Endodermal cell (in vitro differentiated cells): ENCODE data around the gene UBC. TPM values are rescaled to one million over a fixed set of nuclear protein-coding genes. Genes with fewer than 3 reads are reported as not detected.
A peak's percentile ranks its signal among the peaks of the same experiment; 100 is the strongest.

ENCODE experiments used
- DNase-seq: peaks from one replicate; pipeline ENCODE4 v3.0.0-alpha.2; 2017
- H3K27ac ChIP-seq: 2 replicates; pipeline ENCODE4 v1.5.1; 2013; ENCODE audit warnings: mild to moderate bottlenecking, low read depth, low read length, moderate library complexity
- H3K27me3 ChIP-seq: 2 replicates; pipeline ENCODE4 v1.6.1; 2013; ENCODE audit warnings: mild to moderate bottlenecking, low read length, moderate library complexity; ENCODE audit not compliant: insufficient read depth, control insufficient read depth, poor library complexity, severe bottlenecking
- H3K36me3 ChIP-seq: 2 replicates; pipeline ENCODE4 v1.7.0; 2013; ENCODE audit warnings: mild to moderate bottlenecking, low read length, moderate library complexity; ENCODE audit not compliant: control insufficient read depth, insufficient read depth
- H3K4me1 ChIP-seq: one replicate; pipeline ENCODE4 v1.7.0; 2013; ENCODE audit warnings: low read length; ENCODE audit not compliant: control insufficient read depth, insufficient read depth
- H3K4me3 ChIP-seq: 2 replicates; pipeline ENCODE4 v1.5.1; 2013; ENCODE audit warnings: mild to moderate bottlenecking, low read length, moderate library complexity
- H3K9ac ChIP-seq: 2 replicates; pipeline ENCODE4 v1.6.1; 2013; ENCODE audit warnings: mild to moderate bottlenecking, low read length, moderate library complexity; ENCODE audit not compliant: poor library complexity, severe bottlenecking; ENCODE audit errors: extremely low read depth
- H3K9me3 ChIP-seq: 2 replicates; pipeline ENCODE4 v1.6.1; 2013; ENCODE audit warnings: mild to moderate bottlenecking, low read length, moderate library complexity; ENCODE audit not compliant: control insufficient read depth
- H3K27ac Mint-ChIP-seq: 2 replicates; pipeline ENCODE4 v1.8.0; 2020; ENCODE audit warnings: mixed read lengths
- H3K27me3 Mint-ChIP-seq: 2 replicates; pipeline ENCODE4 v1.8.0; 2021; ENCODE audit warnings: mild to moderate bottlenecking, mixed read lengths; ENCODE audit not compliant: insufficient read depth
- H3K36me3 Mint-ChIP-seq: 2 replicates; pipeline ENCODE4 v1.8.0; 2020; ENCODE audit warnings: low read depth, mixed read lengths
- H3K4me1 Mint-ChIP-seq: 2 replicates; pipeline ENCODE4 v1.8.0; 2020; ENCODE audit warnings: mixed read lengths
- H3K4me3 Mint-ChIP-seq: 2 replicates; pipeline ENCODE4 v1.8.0; 2020; ENCODE audit warnings: mild to moderate bottlenecking, moderate library complexity, mixed read lengths
- H3K9me3 Mint-ChIP-seq: 2 replicates; pipeline ENCODE4 v1.8.0; 2020; ENCODE audit warnings: mild to moderate bottlenecking, mixed read lengths
- WGBS, 2 experiments: methylation state at CpG; one replicate each; pipeline versions ENCODE4 v1.1.5 to v1.1.7; 2013; ENCODE audit warnings: missing lambda C conversion rate in 2 of 2, mixed read lengths in 1 of 2; ENCODE audit not compliant: insufficient coverage in 1 of 2, insufficient read length in 1 of 2; 5-methylcytosine and 5-hydroxymethylcytosine counted together
- total RNA-seq, 2 donors: library from RNA; stranded (reverse); fragmentation: NEBNext Ultra II Directional in 1 of 2; extraction: Animal tissue kit (Norgen Biotek cat#: 25700) in 1 of 2; gene quantifications; 2 replicates in 1 of 2; 3 replicates in 1 of 2; pipeline ENCODE4 v1.2.1, GENCODE V29; 2021
- TF ChIP-seq, protein P1 (sequence below): fragments of 200-600 bp; sonication (generic); conservative IDR thresholded peaks from 2 replicates; pipeline ENCODE4 v1.5.0; 2021; ENCODE audit warnings: antibody characterized with exemption, mild to moderate bottlenecking

The UBC gene
- total RNA-seq, 2 donors from 2014 or later, result 580 to 625 TPM

DNA sequence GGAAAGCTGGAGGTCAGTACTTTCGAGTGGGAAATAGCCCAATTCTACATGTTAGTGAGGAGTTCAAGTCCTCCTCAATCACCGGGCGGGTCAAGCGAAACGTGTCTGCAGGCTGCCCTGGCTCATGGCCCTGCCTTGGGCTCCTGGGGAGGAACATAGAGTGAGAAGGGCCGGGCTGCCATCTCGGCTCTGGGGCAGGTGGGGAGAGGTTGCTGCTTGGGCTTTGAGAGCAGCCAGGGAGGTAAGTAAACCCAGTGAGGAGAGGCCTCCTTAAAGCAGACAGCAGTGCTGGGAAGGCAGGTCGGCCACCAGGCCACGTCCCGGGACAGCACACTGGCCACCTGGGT, 32.0 kb upstream of the UBC start:
- Mint-ChIP-seq H3K27me3 (no peaks in the 10 kb centered on the region), H3K4me1 (no peaks in the 10 kb centered on the region), H3K9me3 (no peaks in the 10 kb centered on the region), H3K4me3 (no peak overlapping the region), H3K27ac (peak overlapping the region; percentile 53), H3K36me3 (peaks cover 34% of the 10 kb centered on the region)
- WGBS, 2 experiments, result 94 to 95% methylated on average over 3 to 10 of the region's 10 CpGs
- no peak for DNase-seq
- H3K4me1 ChIP-seq, result no peaks in the 10 kb centered on the region
- no peak overlapping the region for H3K27ac ChIP-seq
- H3K36me3 ChIP-seq, result peaks cover 10% of the 10 kb centered on the region
- H3K4me3 ChIP-seq, result no peak overlapping the region
- no peaks in the 10 kb centered on the region for H3K9me3 ChIP-seq
- no peaks in the 10 kb centered on the region for H3K27me3 ChIP-seq
- no peak overlapping the region for H3K9ac ChIP-seq
- TF ChIP-seq, protein P1, sequence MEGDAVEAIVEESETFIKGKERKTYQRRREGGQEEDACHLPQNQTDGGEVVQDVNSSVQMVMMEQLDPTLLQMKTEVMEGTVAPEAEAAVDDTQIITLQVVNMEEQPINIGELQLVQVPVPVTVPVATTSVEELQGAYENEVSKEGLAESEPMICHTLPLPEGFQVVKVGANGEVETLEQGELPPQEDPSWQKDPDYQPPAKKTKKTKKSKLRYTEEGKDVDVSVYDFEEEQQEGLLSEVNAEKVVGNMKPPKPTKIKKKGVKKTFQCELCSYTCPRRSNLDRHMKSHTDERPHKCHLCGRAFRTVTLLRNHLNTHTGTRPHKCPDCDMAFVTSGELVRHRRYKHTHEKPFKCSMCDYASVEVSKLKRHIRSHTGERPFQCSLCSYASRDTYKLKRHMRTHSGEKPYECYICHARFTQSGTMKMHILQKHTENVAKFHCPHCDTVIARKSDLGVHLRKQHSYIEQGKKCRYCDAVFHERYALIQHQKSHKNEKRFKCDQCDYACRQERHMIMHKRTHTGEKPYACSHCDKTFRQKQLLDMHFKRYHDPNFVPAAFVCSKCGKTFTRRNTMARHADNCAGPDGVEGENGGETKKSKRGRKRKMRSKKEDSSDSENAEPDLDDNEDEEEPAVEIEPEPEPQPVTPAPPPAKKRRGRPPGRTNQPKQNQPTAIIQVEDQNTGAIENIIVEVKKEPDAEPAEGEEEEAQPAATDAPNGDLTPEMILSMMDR, result no peak

DNA sequence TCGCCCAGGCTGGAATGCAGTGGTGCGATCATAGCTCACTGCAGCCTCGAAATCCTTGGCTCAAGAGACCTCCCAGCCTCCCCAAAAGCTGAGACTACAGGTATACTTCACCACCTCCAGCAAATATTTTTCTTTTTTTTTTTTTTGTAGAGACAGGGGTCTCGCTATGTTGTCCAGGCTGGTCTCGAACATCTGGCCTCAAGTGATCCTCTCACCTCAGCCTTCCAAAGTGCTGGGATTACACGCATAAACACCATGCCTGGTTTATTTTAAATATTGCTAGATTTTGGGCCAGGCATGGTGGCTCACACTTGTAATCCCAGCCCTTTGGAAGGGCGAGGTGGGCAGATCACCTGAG, 26.7 kb upstream of the UBC start:
- 82 to 92% methylated on average over 5 to 7 of the region's 7 CpGs for WGBS, 2 experiments
- Histone ChIP-seq H3K9ac (no peak overlapping the region), H3K4me3 (peak overlapping the region; percentile 93), H3K27me3 (no peaks in the 10 kb centered on the region), H3K9me3 (no peaks in the 10 kb centered on the region), H3K4me1 (no peaks in the 10 kb centered on the region), H3K27ac (no peak overlapping the region), H3K36me3 (peaks cover 2% of the 10 kb centered on the region)
- H3K9me3 Mint-ChIP-seq, result no peaks in the 10 kb centered on the region
- H3K27me3 Mint-ChIP-seq, result no peaks in the 10 kb centered on the region
- H3K4me1 Mint-ChIP-seq, result peaks cover 4% of the 10 kb centered on the region
- no peak for DNase-seq
- no peak overlapping the region for H3K4me3 Mint-ChIP-seq
- no peak overlapping the region for H3K27ac Mint-ChIP-seq
- TF ChIP-seq, protein P1, result no peak
- H3K36me3 Mint-ChIP-seq, result peaks cover 15% of the 10 kb centered on the region

DNA sequence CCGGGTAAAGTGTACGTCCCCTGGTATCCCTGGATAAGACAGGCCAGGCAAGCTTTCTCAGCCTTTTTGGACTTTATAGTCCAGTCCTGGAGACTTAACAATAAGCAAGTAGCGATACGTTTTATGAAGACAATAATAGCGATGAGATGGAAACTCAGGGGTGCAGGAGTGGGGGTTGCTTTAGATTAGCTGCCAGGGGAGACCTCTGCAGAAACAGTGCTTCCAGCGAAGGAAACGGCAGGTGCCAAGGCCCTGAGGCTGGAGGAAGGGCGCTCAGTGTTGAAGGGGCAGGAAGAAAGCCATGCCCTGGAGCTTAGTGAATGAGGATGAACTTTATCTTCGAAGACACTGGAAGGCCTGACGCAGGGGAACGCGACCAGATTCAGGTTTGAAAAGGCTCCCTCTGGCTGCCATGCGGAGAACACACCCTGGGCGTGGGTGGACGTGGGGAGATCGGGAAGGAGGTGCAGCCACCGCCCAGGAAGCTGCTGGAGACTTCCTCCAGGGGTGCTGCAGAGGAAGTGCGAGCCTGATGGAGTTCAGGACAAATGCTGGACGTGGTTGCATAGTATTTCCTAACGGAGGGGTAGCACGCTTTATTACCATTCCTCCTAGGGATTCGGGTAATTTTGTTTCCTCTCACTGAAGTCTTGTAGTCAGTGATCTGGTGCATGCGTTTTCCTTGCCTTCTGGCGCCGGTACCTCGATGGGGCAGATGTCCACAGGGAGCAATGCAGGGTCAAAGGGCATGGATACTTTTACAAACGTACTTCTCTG, 26.1 kb upstream of the UBC start:
- H3K4me3 ChIP-seq, result peak overlapping the region; percentile 93
- no peak overlapping the region for H3K27ac Mint-ChIP-seq
- H3K4me3 Mint-ChIP-seq, result no peak overlapping the region
- no peaks in the 10 kb centered on the region for H3K4me1 ChIP-seq
- no peaks in the 10 kb centered on the region for H3K27me3 Mint-ChIP-seq
- peak overlapping the region; percentile 47 for H3K9ac ChIP-seq
- peaks cover 4% of the 10 kb centered on the region for H3K4me1 Mint-ChIP-seq
- H3K36me3 Mint-ChIP-seq, result peaks cover 9% of the 10 kb centered on the region
- no peaks in the 10 kb centered on the region for H3K9me3 Mint-ChIP-seq
- H3K27ac ChIP-seq, result peak overlapping the region; percentile 82
- H3K27me3 ChIP-seq, result no peaks in the 10 kb centered on the region
- 32 to 35% methylated on average over 27 of the region's 27 CpGs for WGBS, 2 experiments
- no peaks in the 10 kb centered on the region for H3K9me3 ChIP-seq
- peak; percentile 98 for DNase-seq
- TF ChIP-seq, protein P1, result peak; percentile 96
- H3K36me3 ChIP-seq, result no peaks in the 10 kb centered on the region
